Kidney (tissue), 14 donors: Measurements from ENCODE around the gene DOHH. TPM values are rescaled to one million over a fixed set of nuclear protein-coding genes. Genes with fewer than 3 reads are reported as not detected.

Experiments
- DNase-seq, 5 donors: peaks; one replicate each; pipeline ENCODE4 v3.0.0-alpha.2; 2013 to 2020
- FAIRE-seq: peaks from 2 replicates; lab custom pipeline; 2012; peaks lifted over from hg19 to GRCh38; lab: Jason Lieb, UNC
- H3K27ac ChIP-seq, 2 donors: one replicate each; pipeline ENCODE4 v1.7.0; 2013; ENCODE audit warnings: low read depth in 2 of 2, low read length in 2 of 2, inconsistent platforms in 1 of 2
- H3K27me3 ChIP-seq: one replicate; pipeline ENCODE4 v1.7.1; 2013; ENCODE audit warnings: low read length, inconsistent platforms; ENCODE audit not compliant: control insufficient read depth, insufficient read depth
- H3K36me3 ChIP-seq, 3 donors: one replicate each; pipeline versions ENCODE4 v1.7.0 to v1.7.1; 2013; ENCODE audit warnings: low read length in 3 of 3, control low read depth in 1 of 3, inconsistent platforms in 1 of 3; ENCODE audit not compliant: insufficient read depth in 3 of 3, control insufficient read depth in 2 of 3
- H3K4me1 ChIP-seq, 3 donors: one replicate each; pipeline versions ENCODE4 v1.7.0 to v1.7.1; 2013; ENCODE audit warnings: low read length in 3 of 3, inconsistent platforms in 1 of 3, low read depth in 1 of 3; ENCODE audit not compliant: control insufficient read depth in 2 of 3, insufficient read depth in 2 of 3
- H3K4me3 ChIP-seq, 3 donors: one replicate each; pipeline versions ENCODE4 v1.7.0 to v1.8.1; 2013; ENCODE audit warnings: low read length in 3 of 3, control low read depth in 1 of 3, inconsistent platforms in 1 of 3
- H3K9ac ChIP-seq, 3 donors: one replicate each; pipeline versions ENCODE4 v1.7.0 to v1.7.1; 2013; ENCODE audit warnings: low read length in 3 of 3, control low read depth in 1 of 3, inconsistent platforms in 1 of 3
- H3K9me3 ChIP-seq, 3 donors: one replicate each; pipeline versions ENCODE4 v1.7.0 to v1.7.1; 2013; ENCODE audit warnings: low read length in 3 of 3, control low read depth in 1 of 3, inconsistent platforms in 1 of 3; ENCODE audit not compliant: control insufficient read depth in 2 of 3, insufficient read depth in 1 of 3
- intact Hi-C: fragments of 100-400 bp; cut with DNase I; formaldehyde crosslinking; loops from one replicate; pipeline ENCODE4 v1.11.1; 2022
- polyA plus RNA-seq: library from polyadenylated mRNA; stranded (reverse); fragments of 350-450 nt; fragmentation: Illumina TruSeq; extraction: RNeasy Lipid Tissue Mini Kit (QIAGEN cat#74804); gene quantifications from one replicate; pipeline ENCODE4 v1.2.3, GENCODE V29; 2014; ENCODE audit warnings: low read depth, low replicate concordance; ENCODE audit not compliant: insufficient read depth
- total RNA-seq: library from RNA; stranded (reverse); fragmentation: NEBNext Ultra II Directional; extraction: Animal tissue kit (Norgen Biotek cat#: 25700); gene quantifications from one replicate; pipeline ENCODE4 v1.2.1, GENCODE V29; 2021
- TF ChIP-seq, protein P1 (sequence below): IDR thresholded peaks from 3 replicates; pipeline ENCODE4 v1.5.1; 2012; ENCODE audit warnings: mild to moderate bottlenecking, moderate library complexity, borderline replicate concordance; ENCODE audit not compliant: insufficient read depth; ENCODE audit errors: extremely low read depth
- donor health status: control.
- donor health status: control.
- donor health status: control.
- donor health status: control.
- donor health status: control.
- donor health status: DM: yes; HTN: yes; CAD: no.
- donor health status: Normal renal cell carcinoma (clear cell type).

The DOHH gene
- total and polyA plus RNA-seq, 2 donors from 2014 or later = 12.2 to 20.2 TPM

DNA sequence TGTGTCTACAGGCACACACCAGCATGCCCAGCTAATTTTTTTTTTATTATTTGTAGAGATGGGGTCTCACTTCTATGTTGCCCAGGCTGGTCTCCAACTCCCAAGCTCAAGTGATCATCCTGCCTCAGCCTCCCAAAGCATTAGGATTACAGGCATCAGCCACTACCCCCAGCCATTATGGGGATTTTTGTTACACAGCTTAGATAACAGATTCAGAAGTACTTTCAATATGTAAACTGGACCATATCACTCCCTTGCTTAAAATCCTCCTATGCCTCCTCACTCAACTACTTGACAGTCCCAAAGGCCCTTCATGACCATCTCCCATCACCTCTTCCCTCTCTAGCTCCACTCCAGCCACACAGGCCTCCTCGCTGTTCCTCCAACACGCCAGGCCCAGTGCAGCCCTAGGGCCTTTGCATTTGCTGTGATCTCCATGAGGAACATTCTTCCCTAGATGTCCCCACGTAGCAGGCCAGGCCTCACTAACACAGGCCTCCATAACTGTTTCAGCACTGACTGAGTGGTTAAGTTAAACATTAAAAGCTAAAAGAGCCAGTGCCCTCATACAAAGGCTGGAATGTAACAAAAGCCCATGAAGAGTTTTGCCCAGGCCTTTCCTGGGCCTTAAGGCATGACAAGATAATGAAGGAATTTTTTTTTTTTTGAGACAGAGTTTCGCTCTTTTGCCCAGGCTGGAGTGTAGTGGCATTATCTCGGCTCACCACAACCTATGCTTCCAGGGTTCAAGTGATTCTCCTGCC is 2.5 kb downstream of the DOHH start:
- FAIRE-seq = no peak

DNA sequence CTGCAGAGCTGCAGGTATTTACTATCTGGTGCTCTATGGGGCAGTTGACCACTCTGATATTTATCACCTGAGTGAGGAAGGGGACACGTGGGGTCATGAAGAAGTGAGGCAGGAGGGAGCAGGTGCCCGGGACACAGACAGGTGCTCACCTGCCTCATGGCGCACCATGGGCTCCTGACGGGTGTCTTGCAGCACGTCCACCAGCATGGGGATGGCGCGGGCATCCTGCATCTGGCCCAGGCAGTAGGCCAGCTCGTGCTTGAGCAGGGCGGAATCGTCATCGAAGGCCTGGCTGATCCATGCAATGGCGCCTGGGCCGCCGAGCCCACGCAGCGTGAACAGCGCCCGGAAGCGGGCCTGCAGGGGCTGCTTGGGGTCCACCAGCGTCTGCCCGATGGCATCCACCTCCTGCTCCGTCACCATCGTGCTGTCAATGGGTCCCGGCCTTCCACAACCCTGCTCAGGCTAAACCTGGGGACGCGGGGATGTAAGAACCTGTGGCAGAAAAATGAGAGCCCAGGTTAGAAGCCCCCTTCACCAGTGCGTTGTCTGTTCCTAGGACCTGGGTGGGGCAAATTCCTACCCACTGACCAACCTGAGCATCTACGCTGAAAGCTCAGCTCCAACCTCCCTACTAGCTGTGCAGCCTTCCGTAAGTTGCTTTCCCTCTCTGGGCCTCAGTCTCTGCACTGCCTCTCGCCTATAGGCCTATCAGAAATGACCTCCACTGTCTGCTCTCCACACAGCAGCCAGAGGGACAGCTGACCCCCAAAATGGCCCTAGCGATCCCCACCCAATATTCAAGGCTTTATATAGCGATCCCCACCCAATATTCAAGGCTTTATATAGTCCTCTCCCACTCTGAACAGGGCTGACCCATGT is 3.8 kb downstream of the DOHH start:
- no peak overlapping the region for H3K4me3 ChIP-seq
- no peak overlapping the region for H3K27ac ChIP-seq
- TF ChIP-seq, protein P1, sequence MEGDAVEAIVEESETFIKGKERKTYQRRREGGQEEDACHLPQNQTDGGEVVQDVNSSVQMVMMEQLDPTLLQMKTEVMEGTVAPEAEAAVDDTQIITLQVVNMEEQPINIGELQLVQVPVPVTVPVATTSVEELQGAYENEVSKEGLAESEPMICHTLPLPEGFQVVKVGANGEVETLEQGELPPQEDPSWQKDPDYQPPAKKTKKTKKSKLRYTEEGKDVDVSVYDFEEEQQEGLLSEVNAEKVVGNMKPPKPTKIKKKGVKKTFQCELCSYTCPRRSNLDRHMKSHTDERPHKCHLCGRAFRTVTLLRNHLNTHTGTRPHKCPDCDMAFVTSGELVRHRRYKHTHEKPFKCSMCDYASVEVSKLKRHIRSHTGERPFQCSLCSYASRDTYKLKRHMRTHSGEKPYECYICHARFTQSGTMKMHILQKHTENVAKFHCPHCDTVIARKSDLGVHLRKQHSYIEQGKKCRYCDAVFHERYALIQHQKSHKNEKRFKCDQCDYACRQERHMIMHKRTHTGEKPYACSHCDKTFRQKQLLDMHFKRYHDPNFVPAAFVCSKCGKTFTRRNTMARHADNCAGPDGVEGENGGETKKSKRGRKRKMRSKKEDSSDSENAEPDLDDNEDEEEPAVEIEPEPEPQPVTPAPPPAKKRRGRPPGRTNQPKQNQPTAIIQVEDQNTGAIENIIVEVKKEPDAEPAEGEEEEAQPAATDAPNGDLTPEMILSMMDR = no peak
- H3K27me3 ChIP-seq = no peaks in the 10 kb centered on the region
- no peak for FAIRE-seq
- H3K4me1 ChIP-seq = peaks cover 0 to 15% (median 4%) of the 10 kb centered on the region in 3 donors
- intact Hi-C loops = no loop called here
- DNase-seq = no peak
- no peak overlapping the region for H3K9ac ChIP-seq
- H3K9me3 ChIP-seq = no peaks in the 10 kb centered on the region
- H3K36me3 ChIP-seq = peaks cover 2 to 14% (median 3%) of the 10 kb centered on the region in 3 donors

More for the DNA sequence above, 2.5 kb downstream of the DOHH start:
- peaks cover 2 to 10% (median 3%) of the 10 kb centered on the region in 3 donors for H3K36me3 ChIP-seq
- peaks cover 0 to 15% (median 4%) of the 10 kb centered on the region in 3 donors for H3K4me1 ChIP-seq
- no peak overlapping the region for H3K9ac ChIP-seq
- no peak overlapping the region for H3K4me3 ChIP-seq
- TF ChIP-seq, protein P1 = no peak
- no peaks in the 10 kb centered on the region for H3K9me3 ChIP-seq
- no peak overlapping the region for H3K27ac ChIP-seq
- DNase-seq = no peak
- H3K27me3 ChIP-seq = no peaks in the 10 kb centered on the region
- intact Hi-C loops = no loop called here

DNA sequence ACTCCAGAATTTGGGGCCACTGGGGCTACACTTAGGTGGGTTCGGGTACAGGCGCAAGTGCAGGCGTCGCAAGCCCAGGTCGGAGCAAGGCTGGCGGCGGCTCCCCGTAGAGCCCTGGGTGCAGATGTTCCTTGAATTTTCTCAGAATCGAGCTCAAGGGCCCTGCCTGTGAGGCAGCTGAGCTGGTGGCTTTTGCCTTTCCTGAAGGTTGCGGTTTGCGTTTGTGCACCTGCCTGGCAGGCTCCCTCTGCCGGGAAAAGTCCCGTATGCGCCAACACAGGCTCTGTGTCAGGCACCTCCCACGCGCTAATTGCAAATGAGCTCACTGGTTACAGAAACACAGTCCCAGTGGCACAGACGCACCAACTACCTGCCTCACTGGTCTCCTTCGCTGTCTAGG is 5.9 kb downstream of the DOHH start:
- intact Hi-C loops = no loop called here
- H3K4me3 ChIP-seq = no peak overlapping the region
- H3K27ac ChIP-seq = no peak overlapping the region
- H3K9me3 ChIP-seq = no peaks in the 10 kb centered on the region
- no peaks in the 10 kb centered on the region for H3K27me3 ChIP-seq
- FAIRE-seq (no peak), DNase-seq (no peak)
- H3K9ac ChIP-seq = no peak overlapping the region
- H3K4me1 ChIP-seq = peaks cover 0 to 11% (median 0%) of the 10 kb centered on the region in 3 donors
- TF ChIP-seq, protein P1 = no peak
- peaks cover 2 to 14% (median 7%) of the 10 kb centered on the region in 3 donors for H3K36me3 ChIP-seq
